ENCODE measurements around the gene TRIM17.

- TF ChIP-seq POLR2A (IDR thresholded peaks at IDR 0.05) (no peak), CTCF (IDR thresholded peaks at IDR 0.05) (no peak), POLR2AphosphoS5 (IDR thresholded peaks at IDR 0.05) (no peak)
Measured at GRCh38 chr1:228362141-228362883, 54.3 kb downstream of the TRIM17 start.
